ENCODE results near the gene IL13RA1. TPM values are rescaled to one million over a fixed set of nuclear protein-coding genes. Genes with fewer than 3 reads are reported as not detected.

IL13RA1 gene
- total and polyA plus RNA-seq, 2 of the 13 experiments (the other 11 are each of a cell fraction or from before 2014, with no cell fraction given) = 56.6 to 73.5 TPM

DNA sequence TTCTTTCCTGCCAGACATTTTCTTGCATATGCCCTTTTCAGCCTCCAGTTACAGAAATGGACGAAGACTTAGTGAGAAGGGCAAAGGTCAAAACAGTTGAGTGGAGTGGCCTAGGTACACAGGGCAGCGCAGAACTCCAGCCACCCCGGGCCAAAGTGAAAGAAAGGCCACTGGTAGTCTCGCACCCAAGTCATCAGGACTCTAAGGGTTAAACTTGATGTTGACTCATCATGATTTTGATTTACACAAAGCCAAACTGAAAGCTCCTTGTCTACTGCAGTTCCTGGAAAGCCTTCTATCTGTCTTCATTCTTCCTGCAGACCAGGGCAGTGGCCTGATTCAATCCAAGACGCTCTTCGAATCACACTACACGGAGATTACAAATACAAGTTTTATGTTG is 2.6 kb upstream of the IL13RA1 start (continued):
- TF ChIP-seq GPN1 (CRISPR knock-in tag; IDR thresholded peaks at IDR 0.05; ENCODE audit: borderline replicate concordance) (no peak), SRSF4 (IDR thresholded peaks at IDR 0.05; ENCODE audit: low read depth, low read length, poor library complexity, severe bottlenecking) (no peak), ZNF766 (CRISPR knock-in tag; IDR thresholded peaks at IDR 0.05; ENCODE audit: borderline replicate concordance) (no peak), FLYWCH1 (CRISPR knock-in tag; IDR thresholded peaks at IDR 0.05) (no peak), NR2F6 (IDR thresholded peaks at IDR 0.05) (peak; percentile 49), NR2F6 (CRISPR knock-in tag; IDR thresholded peaks at IDR 0.05) (peak; percentile 30; the same call in 1 of the 2 replicates), ZFP36 (IDR thresholded peaks at IDR 0.05; ENCODE audit: borderline replicate concordance, low read depth, low read length, partially characterized antibody) (no peak), ZNF879 (CRISPR knock-in tag; IDR thresholded peaks at IDR 0.05) (no peak), ZNF563 (CRISPR knock-in tag; IDR thresholded peaks at IDR 0.05) (no peak)
- TF ChIP-seq, protein P1, sequence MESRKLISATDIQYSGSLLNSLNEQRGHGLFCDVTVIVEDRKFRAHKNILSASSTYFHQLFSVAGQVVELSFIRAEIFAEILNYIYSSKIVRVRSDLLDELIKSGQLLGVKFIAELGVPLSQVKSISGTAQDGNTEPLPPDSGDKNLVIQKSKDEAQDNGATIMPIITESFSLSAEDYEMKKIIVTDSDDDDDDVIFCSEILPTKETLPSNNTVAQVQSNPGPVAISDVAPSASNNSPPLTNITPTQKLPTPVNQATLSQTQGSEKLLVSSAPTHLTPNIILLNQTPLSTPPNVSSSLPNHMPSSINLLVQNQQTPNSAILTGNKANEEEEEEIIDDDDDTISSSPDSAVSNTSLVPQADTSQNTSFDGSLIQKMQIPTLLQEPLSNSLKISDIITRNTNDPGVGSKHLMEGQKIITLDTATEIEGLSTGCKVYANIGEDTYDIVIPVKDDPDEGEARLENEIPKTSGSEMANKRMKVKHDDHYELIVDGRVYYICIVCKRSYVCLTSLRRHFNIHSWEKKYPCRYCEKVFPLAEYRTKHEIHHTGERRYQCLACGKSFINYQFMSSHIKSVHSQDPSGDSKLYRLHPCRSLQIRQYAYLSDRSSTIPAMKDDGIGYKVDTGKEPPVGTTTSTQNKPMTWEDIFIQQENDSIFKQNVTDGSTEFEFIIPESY (CRISPR knock-in tag; IDR thresholded peaks at IDR 0.05) = no peak
- TF ChIP-seq, protein P2, sequence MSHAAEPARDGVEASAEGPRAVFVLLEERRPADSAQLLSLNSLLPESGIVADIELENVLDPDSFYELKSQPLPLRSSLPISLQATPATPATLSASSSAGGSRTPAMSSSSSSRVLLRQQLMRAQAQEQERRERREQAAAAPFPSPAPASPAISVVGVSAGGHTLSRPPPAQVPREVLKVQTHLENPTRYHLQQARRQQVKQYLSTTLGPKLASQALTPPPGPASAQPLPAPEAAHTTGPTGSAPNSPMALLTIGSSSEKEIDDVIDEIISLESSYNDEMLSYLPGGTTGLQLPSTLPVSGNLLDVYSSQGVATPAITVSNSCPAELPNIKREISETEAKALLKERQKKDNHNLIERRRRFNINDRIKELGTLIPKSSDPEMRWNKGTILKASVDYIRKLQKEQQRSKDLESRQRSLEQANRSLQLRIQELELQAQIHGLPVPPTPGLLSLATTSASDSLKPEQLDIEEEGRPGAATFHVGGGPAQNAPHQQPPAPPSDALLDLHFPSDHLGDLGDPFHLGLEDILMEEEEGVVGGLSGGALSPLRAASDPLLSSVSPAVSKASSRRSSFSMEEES (CRISPR knock-in tag; IDR thresholded peaks at IDR 0.05) = no peak
- TF ChIP-seq, protein P3, sequence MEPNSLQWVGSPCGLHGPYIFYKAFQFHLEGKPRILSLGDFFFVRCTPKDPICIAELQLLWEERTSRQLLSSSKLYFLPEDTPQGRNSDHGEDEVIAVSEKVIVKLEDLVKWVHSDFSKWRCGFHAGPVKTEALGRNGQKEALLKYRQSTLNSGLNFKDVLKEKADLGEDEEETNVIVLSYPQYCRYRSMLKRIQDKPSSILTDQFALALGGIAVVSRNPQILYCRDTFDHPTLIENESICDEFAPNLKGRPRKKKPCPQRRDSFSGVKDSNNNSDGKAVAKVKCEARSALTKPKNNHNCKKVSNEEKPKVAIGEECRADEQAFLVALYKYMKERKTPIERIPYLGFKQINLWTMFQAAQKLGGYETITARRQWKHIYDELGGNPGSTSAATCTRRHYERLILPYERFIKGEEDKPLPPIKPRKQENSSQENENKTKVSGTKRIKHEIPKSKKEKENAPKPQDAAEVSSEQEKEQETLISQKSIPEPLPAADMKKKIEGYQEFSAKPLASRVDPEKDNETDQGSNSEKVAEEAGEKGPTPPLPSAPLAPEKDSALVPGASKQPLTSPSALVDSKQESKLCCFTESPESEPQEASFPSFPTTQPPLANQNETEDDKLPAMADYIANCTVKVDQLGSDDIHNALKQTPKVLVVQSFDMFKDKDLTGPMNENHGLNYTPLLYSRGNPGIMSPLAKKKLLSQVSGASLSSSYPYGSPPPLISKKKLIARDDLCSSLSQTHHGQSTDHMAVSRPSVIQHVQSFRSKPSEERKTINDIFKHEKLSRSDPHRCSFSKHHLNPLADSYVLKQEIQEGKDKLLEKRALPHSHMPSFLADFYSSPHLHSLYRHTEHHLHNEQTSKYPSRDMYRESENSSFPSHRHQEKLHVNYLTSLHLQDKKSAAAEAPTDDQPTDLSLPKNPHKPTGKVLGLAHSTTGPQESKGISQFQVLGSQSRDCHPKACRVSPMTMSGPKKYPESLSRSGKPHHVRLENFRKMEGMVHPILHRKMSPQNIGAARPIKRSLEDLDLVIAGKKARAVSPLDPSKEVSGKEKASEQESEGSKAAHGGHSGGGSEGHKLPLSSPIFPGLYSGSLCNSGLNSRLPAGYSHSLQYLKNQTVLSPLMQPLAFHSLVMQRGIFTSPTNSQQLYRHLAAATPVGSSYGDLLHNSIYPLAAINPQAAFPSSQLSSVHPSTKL (CRISPR knock-in tag; IDR thresholded peaks at IDR 0.05) = peak; percentile 25; the same call in 1 of the 2 replicates
